ENCODE data around the gene S100A13. TPM values are rescaled to one million over a fixed set of nuclear protein-coding genes. Genes with fewer than 3 reads are reported as not detected.

S100A13 gene
- total and polyA plus RNA-seq, 10 of the 15 experiments (the other 5 are each of a cell fraction or from before 2014, with no cell fraction given), result 5.7 to 30.9 (median 9.1) TPM

DNA sequence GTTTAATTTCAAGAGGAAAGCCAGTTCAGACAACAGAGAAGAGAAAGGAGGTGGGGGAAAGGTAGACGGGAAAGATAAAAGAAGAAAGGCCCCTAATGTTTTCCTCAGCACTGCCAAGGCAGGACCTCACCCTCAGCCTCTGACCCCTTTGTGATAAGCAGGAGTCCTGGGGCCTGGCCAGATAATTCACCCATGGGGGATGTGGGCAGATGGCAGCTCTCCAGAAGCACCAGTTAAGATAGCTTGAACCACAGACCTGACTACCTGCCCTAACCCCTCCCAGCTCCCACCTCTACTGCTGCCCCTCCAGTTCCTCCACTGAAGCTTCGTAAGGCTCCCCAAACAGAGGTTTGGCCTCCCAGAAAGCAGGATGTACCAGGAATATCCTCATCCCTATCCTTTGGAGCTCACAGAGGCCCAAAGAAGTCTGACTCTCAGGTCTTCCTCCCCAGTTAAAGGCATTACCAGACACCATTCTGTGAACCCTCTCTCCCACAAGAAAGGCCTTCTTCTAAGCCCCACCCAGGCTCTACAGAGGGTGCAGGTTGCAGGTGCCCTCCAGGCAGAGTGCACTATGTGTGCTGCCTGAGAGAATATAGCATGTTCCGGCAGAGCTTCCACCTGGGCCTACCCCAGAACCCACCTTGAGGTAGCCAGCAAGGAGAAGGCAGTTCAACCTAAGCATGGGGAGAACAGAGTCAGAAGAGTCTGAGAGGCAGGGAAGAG lies 22.0 kb upstream of the S100A13 start:
- peak; percentile 49; the same call in 1 of the 2 replicates for TF ChIP-seq POLR2A (IDR thresholded peaks at IDR 0.05; ENCODE audit: low read depth, low read length)
- TF ChIP-seq ZNF384 (IDR thresholded peaks at IDR 0.05; ENCODE audit: borderline replicate concordance, low read depth, low read length), result no peak
- TF ChIP-seq, protein P1, sequence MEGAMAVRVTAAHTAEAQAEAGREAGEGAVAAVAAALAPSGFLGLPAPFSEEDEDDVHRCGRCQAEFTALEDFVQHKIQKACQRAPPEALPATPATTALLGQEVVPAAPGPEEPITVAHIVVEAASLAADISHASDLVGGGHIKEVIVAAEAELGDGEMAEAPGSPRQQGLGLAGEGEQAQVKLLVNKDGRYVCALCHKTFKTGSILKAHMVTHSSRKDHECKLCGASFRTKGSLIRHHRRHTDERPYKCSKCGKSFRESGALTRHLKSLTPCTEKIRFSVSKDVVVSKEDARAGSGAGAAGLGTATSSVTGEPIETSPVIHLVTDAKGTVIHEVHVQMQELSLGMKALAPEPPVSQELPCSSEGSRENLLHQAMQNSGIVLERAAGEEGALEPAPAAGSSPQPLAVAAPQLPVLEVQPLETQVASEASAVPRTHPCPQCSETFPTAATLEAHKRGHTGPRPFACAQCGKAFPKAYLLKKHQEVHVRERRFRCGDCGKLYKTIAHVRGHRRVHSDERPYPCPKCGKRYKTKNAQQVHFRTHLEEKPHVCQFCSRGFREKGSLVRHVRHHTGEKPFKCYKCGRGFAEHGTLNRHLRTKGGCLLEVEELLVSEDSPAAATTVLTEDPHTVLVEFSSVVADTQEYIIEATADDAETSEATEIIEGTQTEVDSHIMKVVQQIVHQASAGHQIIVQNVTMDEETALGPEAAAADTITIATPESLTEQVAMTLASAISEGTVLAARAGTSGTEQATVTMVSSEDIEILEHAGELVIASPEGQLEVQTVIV (IDR thresholded peaks at IDR 0.05; ENCODE audit: borderline replicate concordance, partially characterized antibody), result no peak
- TF ChIP-seq JUNB (IDR thresholded peaks at IDR 0.05), result no peak
- ChIA-PET POLR2A (interaction anchor here (1.7 kb wide), 1 partner anchor 11 kb away, joined by 6 read pairs; no protein-coding TSS in a partner anchor), RAD21 (ENCODE audit: unreplicated experiment) (no interaction called here), CTCF (no interaction called here), SMC1A (ENCODE audit: uncharacterized antibody, unreplicated experiment) (interaction anchor here (1.0 kb wide), 1 partner anchor 14 kb away, joined by 4 read pairs; no protein-coding TSS in a partner anchor)
- 72% methylated on average over 3 of the region's 3 CpGs for WGBS (ENCODE audit: insufficient coverage, insufficient replicate concordance, low lambda C conversion rate, missing lambda C conversion rate)
- Histone ChIP-seq H4K20me1 (ENCODE audit: control insufficient read depth, insufficient read depth) (no peaks in the 10 kb centered on the region), H3K4me2 (ENCODE audit: control insufficient read depth, insufficient read depth) (no peak overlapping the region), H3K27me3 (replicated peaks in 1 of 2; ENCODE audit: control insufficient read depth in 2 of 2, insufficient read depth in 2 of 2, low read length in 1 of 2) (no peaks in the 10 kb centered on the region), H3K79me2 (ENCODE audit: control insufficient read depth, insufficient read depth, low read length) (no peaks in the 10 kb centered on the region), H3K27ac (ENCODE audit: control insufficient read depth, insufficient read depth) (no peak overlapping the region), H3K36me3 (ENCODE audit: control insufficient read depth in 2 of 2, insufficient read depth in 2 of 2, low read length in 1 of 2) (peaks cover 10 to 19% of the 10 kb centered on the region in 2 experiments), H3K9ac (ENCODE audit: control insufficient read depth, insufficient read depth, low read length) (no peak overlapping the region), H3K4me1 (ENCODE audit: control insufficient read depth, insufficient read depth, low read length) (no peaks in the 10 kb centered on the region), H3K4me3 (no peak overlapping the region), H2AFZ (ENCODE audit: control insufficient read depth, low read depth, low read length) (no peak overlapping the region), H3K9me3 (replicated peaks; ENCODE audit: control insufficient read depth, insufficient read depth, low read length) (no peaks in the 10 kb centered on the region)
- FAIRE-seq (no peak), DNase-seq (ENCODE audit: low read depth, low spot score) (no peak), ATAC-seq (peak; percentile 30)
- intact Hi-C loops (cut with micrococcal nuclease; ENCODE audit: unreplicated experiment), result no loop called here
- in situ Hi-C loops (cut with MboI), result no loop called here
- BruUV-seq (replicated peaks), result no TSS peak
